ENCODE results near the gene MLIP. TPM values are rescaled to one million over a fixed set of nuclear protein-coding genes. Genes with fewer than 3 reads are reported as not detected.

Gene MLIP
- total RNA-seq, 2 donors from 2014 or later = under 0.01 to 0.33 TPM

DNA sequence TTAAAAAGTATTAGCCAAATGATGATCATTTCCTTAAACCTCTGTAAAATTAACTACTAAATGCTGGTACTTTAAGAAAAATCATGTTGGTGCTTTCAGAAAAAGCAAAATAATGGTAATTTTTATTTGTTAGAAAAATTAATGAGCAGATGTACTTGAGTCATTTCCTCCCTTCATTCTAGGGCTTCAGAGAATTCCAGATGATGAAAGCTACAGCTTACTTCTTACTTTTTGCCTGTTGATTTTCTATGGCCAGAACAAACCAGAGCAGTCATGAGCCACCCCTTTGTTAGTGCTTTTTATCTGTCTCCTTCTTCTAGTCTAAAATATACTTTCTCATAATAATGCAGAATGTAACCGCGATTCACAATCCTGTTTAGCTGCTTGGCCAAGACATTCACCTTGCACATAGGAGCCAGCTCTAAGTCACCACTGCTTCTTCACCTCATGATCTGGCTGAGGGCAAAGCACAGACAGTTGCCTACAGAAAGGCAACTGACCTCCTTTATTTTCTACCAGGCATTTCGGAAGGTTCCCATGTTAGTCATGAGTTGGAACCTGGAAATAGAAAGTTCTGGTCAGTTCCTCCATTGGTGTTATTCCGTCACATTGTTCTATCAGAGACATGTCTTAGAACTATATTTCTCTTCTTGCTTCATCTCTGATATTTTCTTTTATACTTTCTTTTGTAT lies 153.5 kb downstream of the MLIP start:
- Histone ChIP-seq H3K27me3 (no peaks in the 10 kb centered on the region), H3K9me3 (no peaks in the 10 kb centered on the region), H3K4me3 (no peak overlapping the region), H3K4me1 (no peaks in the 10 kb centered on the region), H3K36me3 (replicated peaks in 1 of 2; ENCODE audit: insufficient read depth in 1 of 2, low read depth in 2 of 2) (no peaks in the 10 kb centered on the region), H3K27ac (no peak overlapping the region)
- WGBS, 2 donors = 74 to 86% methylated on average over 4 of the region's 4 CpGs
- DNase-seq (no peak), ATAC-seq (no peak)
- TF ChIP-seq, protein P1, sequence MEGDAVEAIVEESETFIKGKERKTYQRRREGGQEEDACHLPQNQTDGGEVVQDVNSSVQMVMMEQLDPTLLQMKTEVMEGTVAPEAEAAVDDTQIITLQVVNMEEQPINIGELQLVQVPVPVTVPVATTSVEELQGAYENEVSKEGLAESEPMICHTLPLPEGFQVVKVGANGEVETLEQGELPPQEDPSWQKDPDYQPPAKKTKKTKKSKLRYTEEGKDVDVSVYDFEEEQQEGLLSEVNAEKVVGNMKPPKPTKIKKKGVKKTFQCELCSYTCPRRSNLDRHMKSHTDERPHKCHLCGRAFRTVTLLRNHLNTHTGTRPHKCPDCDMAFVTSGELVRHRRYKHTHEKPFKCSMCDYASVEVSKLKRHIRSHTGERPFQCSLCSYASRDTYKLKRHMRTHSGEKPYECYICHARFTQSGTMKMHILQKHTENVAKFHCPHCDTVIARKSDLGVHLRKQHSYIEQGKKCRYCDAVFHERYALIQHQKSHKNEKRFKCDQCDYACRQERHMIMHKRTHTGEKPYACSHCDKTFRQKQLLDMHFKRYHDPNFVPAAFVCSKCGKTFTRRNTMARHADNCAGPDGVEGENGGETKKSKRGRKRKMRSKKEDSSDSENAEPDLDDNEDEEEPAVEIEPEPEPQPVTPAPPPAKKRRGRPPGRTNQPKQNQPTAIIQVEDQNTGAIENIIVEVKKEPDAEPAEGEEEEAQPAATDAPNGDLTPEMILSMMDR (IDR thresholded peaks at IDR 0.05) = no peak
- TF ChIP-seq POLR2A (IDR thresholded peaks at IDR 0.05) = no peak
- intact Hi-C loops (cut with DNase I) = no loop called here

DNA sequence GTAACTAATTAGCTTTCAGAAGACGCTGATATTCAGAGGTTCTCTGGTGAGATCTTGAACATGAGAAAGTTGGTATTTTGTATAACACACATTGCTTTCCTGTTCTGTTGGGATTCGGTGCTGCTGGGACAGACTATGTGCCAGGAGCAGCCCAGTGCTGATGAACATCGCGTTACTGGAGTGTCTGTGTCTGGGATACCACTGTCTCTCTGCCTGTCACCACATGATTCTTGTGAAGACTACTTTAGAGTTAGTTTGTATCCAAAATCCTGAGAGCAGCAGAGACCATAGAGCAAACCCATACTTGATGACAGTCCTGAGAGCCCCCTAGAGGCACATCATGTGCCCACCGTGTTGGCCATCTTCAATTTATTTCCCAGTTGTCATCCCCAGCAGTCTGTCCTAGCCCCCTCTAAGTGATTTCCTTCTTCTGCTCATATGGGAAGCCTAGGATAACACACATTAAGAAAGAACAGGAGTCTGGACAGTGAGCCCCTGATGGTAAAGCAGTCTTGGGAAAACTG lies 155.2 kb downstream of the MLIP start:
- ATAC-seq (no peak), DNase-seq (no peak)
- no peaks in the 10 kb centered on the region for H3K36me3 ChIP-seq (replicated peaks in 1 of 2; ENCODE audit: insufficient read depth in 1 of 2, low read depth in 2 of 2)
- WGBS, 2 donors = 48 to 59% methylated on average over 5 of the region's 5 CpGs
- H3K9me3 ChIP-seq = no peaks in the 10 kb centered on the region
- intact Hi-C loops (cut with DNase I) = no loop called here
- no peaks in the 10 kb centered on the region for H3K27me3 ChIP-seq
- no peak overlapping the region for H3K4me3 ChIP-seq
- no peaks in the 10 kb centered on the region for H3K4me1 ChIP-seq
- TF ChIP-seq, protein P1 (IDR thresholded peaks at IDR 0.05) = no peak
- TF ChIP-seq POLR2A (IDR thresholded peaks at IDR 0.05) = no peak
- H3K27ac ChIP-seq = no peak overlapping the region

DNA sequence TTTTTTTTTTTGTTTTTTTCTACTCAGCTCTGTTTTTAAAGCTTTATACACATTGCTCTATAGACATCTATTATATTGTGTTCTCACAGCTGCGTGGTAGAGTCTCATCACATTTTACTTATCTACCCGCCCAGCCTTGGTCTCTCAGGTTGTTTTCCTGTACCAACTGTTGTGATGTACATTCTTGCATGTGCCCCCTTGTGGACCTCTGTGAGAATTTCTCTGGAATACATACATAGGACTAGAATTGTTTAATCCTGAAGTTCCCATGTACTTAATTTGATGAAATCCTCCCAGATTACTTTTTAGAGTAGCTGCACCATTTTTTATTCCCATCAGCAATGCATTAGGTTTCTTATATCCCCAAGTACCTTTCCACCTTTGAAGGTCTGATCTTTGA lies 156.6 kb downstream of the MLIP start:
- Histone ChIP-seq H3K27ac (no peak overlapping the region), H3K9me3 (no peaks in the 10 kb centered on the region), H3K36me3 (replicated peaks in 1 of 2; ENCODE audit: insufficient read depth in 1 of 2, low read depth in 2 of 2) (no peaks in the 10 kb centered on the region), H3K27me3 (no peaks in the 10 kb centered on the region), H3K4me1 (no peaks in the 10 kb centered on the region), H3K4me3 (no peak overlapping the region)
- no peak for ATAC-seq
- TF ChIP-seq POLR2A (IDR thresholded peaks at IDR 0.05) = no peak
- TF ChIP-seq, protein P1 (IDR thresholded peaks at IDR 0.05) = peak in 6 of 7 experiments; percentile 16 to 56 (median 34)
- DNase-seq = peak; percentile 21 to 54 (median 32)
- 23 to 29% methylated on average over 2 of the region's 2 CpGs for WGBS, 2 donors
- intact Hi-C loops (cut with DNase I) = no loop called here

DNA sequence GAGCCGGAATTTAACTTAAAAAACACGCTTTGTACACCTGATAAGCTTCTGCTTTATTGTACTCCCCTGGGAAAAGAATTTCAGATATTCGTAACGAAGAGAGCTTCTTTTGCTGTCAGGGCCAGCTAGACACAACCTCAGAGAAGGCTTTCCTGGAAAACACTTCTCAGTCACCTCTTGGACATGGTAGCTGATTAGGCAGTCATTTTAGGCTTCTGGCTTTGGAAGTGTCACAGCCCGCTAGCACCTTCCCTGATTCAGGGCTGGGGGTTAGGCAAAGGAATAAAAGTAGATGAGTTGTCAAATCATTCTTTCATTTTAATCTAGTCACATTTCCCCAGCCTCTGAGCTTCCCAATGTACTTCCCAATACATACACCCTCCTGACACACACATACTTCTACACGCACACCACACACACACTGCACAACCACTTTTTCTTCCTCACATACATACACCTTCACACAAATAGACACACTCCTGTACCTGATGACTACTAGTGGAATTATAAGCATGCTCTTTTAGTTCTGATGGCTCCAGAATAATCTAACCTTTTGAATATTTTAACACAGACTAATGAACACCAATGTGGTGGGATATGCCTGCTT lies 162.1 kb downstream of the MLIP start:
- intact Hi-C loops (cut with DNase I) = no loop called here
- Histone ChIP-seq H3K9me3 (no peaks in the 10 kb centered on the region), H3K27me3 (no peaks in the 10 kb centered on the region), H3K36me3 (replicated peaks in 1 of 2; ENCODE audit: insufficient read depth in 1 of 2, low read depth in 2 of 2) (no peaks in the 10 kb centered on the region), H3K27ac (no peak overlapping the region), H3K4me3 (no peak overlapping the region), H3K4me1 (no peaks in the 10 kb centered on the region)
- DNase-seq (no peak), ATAC-seq (no peak)
- WGBS, 2 donors = 77 to 81% methylated on average over 6 of the region's 6 CpGs
- no peak for TF ChIP-seq POLR2A (IDR thresholded peaks at IDR 0.05)
- TF ChIP-seq, protein P1 (IDR thresholded peaks at IDR 0.05) = no peak

All from body of pancreas (tissue), 4 donors.